Activated T-cell treated with anti-CD3 and anti-CD28 coated beads, Interleukin-2, amount 50 U/mL, for 24 hours (primary cell): ENCODE data around the gene GAS5.

Source experiments
- DNase-seq: peaks from one replicate; pipeline ENCODE4 v3.0.0-alpha.2; 2020
- H3K27ac Mint-ChIP-seq: 2 replicates; pipeline ENCODE4 v1.8.0; 2020; ENCODE audit warnings: mild to moderate bottlenecking, mixed read lengths
- H3K27me3 Mint-ChIP-seq: 2 replicates; pipeline ENCODE4 v1.8.0; 2020; ENCODE audit warnings: mixed read lengths
- H3K36me3 Mint-ChIP-seq: 2 replicates; pipeline ENCODE4 v1.8.0; 2020; ENCODE audit warnings: low read depth, mixed read lengths
- H3K4me1 Mint-ChIP-seq: 2 replicates; pipeline ENCODE4 v1.8.0; 2020; ENCODE audit warnings: low read depth, mixed read lengths
- H3K4me3 Mint-ChIP-seq: 2 replicates; pipeline ENCODE4 v1.8.0; 2020; ENCODE audit warnings: mild to moderate bottlenecking, moderate library complexity, mixed read lengths
- H3K9me3 Mint-ChIP-seq: 2 replicates; pipeline ENCODE4 v1.8.0; 2020; ENCODE audit warnings: mixed read lengths

GAS5 gene

DNA sequence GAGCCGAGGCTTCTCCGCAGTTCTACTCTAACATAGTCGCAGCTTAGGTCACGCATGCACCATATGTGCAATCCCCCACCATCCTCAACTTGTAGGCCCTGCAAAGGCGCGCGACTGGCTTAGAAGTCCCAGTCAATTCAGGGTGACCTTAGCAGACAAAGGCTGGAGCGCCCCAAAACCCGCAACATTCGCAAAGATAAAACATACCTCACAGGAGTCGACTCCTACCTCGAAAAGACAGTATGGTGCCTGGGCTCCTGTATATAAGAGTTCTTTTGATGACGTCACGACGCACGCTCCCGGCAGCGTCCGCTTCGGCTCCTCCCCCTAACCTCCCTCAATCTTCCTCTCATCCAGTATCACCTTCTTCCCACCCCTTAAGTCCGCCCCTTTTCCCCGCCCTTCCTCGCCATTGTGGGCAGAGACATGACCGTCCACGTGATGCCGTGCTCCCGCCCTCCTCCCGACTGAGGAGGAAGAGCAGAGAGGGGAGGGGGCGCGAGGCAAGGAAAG, at the start of gene GAS5:
Gene GAS5, minus strand, starts transcription at position 237 of the 513 bp plus-strand sequence.
- H3K27ac Mint-ChIP-seq: peak within 1 kb of the TSS; percentile 100
- H3K27me3 Mint-ChIP-seq: no peaks in the 10 kb centered on the region
- peaks cover 63% of the 10 kb centered on the region for H3K4me1 Mint-ChIP-seq
- peak within 1 kb of the TSS; percentile 97 for H3K4me3 Mint-ChIP-seq
- DNase-seq: peak; percentile 99
- H3K36me3 Mint-ChIP-seq: peaks cover 74% of the 10 kb centered on the region
- H3K9me3 Mint-ChIP-seq: no peaks in the 10 kb centered on the region

DNA sequence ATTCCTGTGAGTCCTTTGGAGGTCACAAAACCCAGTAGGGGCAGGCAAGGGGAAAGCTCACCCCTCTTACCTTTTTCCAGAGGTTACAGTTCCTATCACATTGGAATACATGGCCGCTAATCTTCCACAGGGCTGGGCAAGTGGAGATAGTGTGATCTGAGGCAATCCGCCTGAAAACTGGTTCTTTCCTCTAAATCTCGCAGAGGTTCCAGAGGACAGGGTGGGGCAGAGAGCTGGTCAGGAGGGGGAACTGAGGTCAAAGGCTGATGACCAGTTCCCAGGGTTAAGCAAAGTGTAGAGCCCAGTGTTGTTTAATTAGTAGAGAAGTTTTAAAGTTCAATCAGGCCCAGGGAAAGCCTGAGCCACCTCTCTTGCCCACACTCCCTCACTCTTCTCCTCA, 49.4 kb upstream of the GAS5 start, which contains the start of gene SERPINC1:
Gene SERPINC1, minus strand, starts transcription at position 179 of the 400 bp plus-strand sequence. Its CDS starts 68 bp downstream, at position 111.
- Mint-ChIP-seq H3K4me1 (no peaks in the 10 kb centered on the region), H3K27ac (no peak within 1 kb of the TSS), H3K36me3 (no peaks in the 10 kb centered on the region), H3K4me3 (no peak within 1 kb of the TSS), H3K27me3 (no peaks in the 10 kb centered on the region), H3K9me3 (no peaks in the 10 kb centered on the region)
- DNase-seq: no peak

DNA sequence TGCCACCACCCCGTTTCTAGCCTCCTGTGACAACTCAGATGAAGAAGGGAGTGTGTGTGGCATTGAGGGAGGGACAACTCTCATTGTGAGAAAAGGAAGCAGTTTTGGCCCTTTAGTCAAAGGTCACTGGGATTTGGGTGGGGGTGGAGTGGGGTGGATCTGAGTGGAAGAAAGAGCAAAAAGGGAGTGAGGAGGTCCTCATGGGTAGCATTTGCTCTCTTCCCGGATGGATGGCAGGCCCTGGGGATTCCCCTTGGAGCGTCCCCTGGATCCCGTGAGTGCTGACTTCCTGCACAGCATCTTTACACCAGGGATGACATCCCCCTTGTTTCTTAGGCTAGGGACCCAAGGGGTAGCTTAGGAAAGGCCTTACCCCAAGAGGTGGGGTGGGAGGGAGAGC, 48.9 kb upstream of the GAS5 start:
- Mint-ChIP-seq H3K9me3 (no peaks in the 10 kb centered on the region), H3K36me3 (no peaks in the 10 kb centered on the region), H3K4me3 (no peak overlapping the region), H3K27me3 (no peaks in the 10 kb centered on the region), H3K27ac (no peak overlapping the region), H3K4me1 (no peaks in the 10 kb centered on the region)
- no peak for DNase-seq

DNA sequence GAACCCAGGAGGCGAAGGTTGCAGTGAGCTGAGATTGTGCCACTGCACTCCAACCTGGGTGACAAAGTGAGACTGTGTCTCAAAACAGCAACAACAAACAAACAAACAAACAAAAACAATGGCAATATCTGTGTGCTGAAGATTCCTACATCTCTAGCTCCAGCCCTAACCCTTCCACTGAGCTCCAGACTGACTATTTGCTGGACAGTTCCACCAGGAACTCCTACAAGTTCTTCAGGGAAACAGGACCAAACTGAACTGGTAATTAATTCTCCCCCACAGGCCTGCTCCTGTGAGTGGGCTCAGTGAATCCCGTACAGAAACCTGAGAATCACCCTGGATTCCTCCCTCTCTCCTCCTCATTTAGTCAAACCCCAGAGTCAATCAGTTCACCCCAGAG, 47.8 kb upstream of the GAS5 start:
- H3K27ac Mint-ChIP-seq: no peak overlapping the region
- no peaks in the 10 kb centered on the region for H3K36me3 Mint-ChIP-seq
- no peak for DNase-seq
- H3K4me1 Mint-ChIP-seq: no peaks in the 10 kb centered on the region
- H3K4me3 Mint-ChIP-seq: no peak overlapping the region
- H3K27me3 Mint-ChIP-seq: no peaks in the 10 kb centered on the region
- no peaks in the 10 kb centered on the region for H3K9me3 Mint-ChIP-seq

DNA sequence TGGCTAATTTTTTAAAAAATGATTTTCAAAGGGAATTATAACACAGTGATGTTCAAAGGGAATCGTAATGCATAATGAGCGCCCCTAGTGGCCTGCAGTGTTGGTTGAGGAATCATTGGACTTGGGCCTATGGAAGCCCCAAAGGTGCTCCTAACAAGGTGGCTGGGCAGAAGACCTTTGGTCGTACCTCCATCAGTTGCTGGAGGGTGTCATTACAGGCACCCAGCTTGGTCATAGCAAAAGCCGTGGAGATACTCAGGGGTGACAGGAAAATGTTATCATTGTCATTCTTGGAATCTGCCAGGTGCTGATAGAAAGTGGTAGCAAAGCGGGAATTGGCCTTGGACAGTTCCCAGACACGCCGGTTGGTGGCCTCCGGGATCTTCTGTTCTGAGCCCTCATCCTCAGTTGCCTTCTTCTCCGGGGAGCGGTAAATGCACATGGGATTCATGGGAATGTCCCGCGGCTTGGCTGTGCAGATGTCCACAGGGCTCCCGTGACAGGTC, 46.6 kb upstream of the GAS5 start:
- Mint-ChIP-seq H3K36me3 (no peaks in the 10 kb centered on the region), H3K9me3 (no peaks in the 10 kb centered on the region), H3K27me3 (no peaks in the 10 kb centered on the region), H3K4me3 (no peak overlapping the region), H3K4me1 (no peaks in the 10 kb centered on the region), H3K27ac (no peak overlapping the region)
- no peak for DNase-seq

DNA sequence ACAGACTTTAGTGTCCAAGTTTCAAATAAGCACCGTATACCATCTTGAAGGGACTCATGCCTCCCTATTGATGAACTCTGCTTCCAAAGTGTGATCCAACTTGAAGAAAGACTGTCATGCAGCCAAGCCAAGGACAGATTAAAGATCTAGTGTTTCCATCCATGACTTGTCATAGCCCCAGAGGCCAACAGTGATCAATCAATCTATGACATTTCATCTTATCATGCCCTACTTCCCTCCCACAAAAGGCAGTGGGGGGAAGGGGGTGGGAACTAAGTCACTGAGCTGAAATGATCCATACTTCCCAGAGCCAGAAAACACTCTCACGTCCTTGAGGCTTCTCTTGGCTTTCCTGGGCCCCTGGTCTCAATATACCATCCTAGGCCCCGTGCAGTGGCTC, 45.3 kb upstream of the GAS5 start:
- no peak overlapping the region for H3K27ac Mint-ChIP-seq
- H3K27me3 Mint-ChIP-seq: no peaks in the 10 kb centered on the region
- no peak for DNase-seq
- H3K4me3 Mint-ChIP-seq: no peak overlapping the region
- no peaks in the 10 kb centered on the region for H3K36me3 Mint-ChIP-seq
- no peaks in the 10 kb centered on the region for H3K4me1 Mint-ChIP-seq
- H3K9me3 Mint-ChIP-seq: no peaks in the 10 kb centered on the region

DNA sequence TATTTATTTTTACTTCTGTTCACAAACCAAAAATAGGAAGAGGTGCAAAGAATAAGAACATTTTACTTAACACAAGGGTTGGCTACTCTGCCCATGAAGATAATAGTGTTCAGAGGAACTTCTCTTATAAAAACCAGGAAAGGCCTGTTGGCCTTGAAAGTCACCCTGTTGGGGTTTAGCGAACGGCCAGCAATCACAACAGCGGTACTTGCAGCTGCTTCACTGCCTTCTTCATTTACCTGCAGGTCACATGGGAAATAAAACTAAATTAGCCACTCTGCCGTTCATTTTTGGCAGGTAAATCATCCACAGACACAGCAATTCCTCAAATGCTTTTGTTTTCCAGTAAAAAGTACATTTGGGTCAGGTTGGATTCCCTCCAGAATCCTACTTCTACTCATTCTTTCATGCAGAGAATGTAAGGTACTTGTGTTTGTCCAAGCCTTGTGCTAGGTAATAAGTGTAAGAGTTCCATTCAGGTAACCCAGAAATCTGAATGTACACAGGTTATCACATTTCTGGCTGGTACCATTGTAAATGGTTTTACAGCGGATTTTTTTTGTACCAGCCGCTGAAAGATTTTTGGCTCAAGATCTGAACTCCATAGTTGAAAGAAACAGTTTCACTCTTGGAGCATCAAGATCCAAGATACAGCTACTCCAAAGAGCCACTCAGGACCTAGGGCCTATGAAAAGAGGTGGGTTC, 36.2 kb upstream of the GAS5 start:
- DNase-seq: no peak
- peaks cover 16% of the 10 kb centered on the region for H3K36me3 Mint-ChIP-seq
- H3K4me3 Mint-ChIP-seq: no peak overlapping the region
- no peaks in the 10 kb centered on the region for H3K27me3 Mint-ChIP-seq
- no peaks in the 10 kb centered on the region for H3K9me3 Mint-ChIP-seq
- H3K4me1 Mint-ChIP-seq: peaks cover 11% of the 10 kb centered on the region
- no peak overlapping the region for H3K27ac Mint-ChIP-seq

DNA sequence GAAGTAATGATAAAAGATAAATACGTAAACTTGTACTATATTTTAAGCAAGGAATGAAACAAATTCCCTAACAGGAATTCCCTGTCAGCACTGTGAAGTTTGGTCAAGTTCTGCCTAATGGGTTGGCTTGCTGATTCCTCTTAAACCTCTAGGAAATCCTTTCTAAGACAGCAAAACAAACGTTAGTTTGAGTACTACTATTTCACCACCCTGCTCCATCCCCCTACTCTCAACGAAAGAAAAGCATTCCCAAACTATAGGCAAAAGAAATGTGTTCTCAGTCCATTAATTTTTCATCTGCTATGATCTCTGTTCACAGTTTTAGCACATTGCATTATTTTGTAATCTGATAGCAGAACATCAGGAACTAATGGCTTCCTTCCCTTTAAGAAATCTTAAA, 33.2 kb upstream of the GAS5 start:
- Mint-ChIP-seq H3K4me3 (no peak overlapping the region), H3K9me3 (no peaks in the 10 kb centered on the region), H3K27ac (no peak overlapping the region), H3K4me1 (peaks cover 11% of the 10 kb centered on the region), H3K27me3 (no peaks in the 10 kb centered on the region), H3K36me3 (peaks cover 23% of the 10 kb centered on the region)
- no peak for DNase-seq

DNA sequence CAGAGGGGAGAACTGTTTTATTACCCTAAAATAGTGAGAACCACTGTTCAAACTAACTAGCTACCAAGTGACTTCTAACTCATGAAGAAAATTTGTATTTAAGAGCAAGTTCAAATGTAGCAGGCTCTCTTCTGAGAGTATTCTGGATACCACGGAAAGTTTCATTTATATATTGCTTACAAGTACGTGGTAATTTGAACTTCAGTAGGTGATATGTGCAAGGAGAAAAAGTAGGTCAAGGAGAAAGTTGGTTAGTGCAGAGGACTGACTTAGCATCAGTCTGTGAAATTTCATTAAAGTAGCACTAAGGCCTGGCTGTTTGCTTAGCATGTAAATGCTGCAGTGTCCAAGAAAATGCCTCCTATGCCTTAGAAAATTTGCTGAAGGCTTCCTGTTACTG, 32.6 kb upstream of the GAS5 start:
- no peaks in the 10 kb centered on the region for H3K9me3 Mint-ChIP-seq
- H3K36me3 Mint-ChIP-seq: peaks cover 27% of the 10 kb centered on the region
- no peaks in the 10 kb centered on the region for H3K27me3 Mint-ChIP-seq
- no peak for DNase-seq
- no peak overlapping the region for H3K27ac Mint-ChIP-seq
- H3K4me3 Mint-ChIP-seq: no peak overlapping the region
- peaks cover 11% of the 10 kb centered on the region for H3K4me1 Mint-ChIP-seq

DNA sequence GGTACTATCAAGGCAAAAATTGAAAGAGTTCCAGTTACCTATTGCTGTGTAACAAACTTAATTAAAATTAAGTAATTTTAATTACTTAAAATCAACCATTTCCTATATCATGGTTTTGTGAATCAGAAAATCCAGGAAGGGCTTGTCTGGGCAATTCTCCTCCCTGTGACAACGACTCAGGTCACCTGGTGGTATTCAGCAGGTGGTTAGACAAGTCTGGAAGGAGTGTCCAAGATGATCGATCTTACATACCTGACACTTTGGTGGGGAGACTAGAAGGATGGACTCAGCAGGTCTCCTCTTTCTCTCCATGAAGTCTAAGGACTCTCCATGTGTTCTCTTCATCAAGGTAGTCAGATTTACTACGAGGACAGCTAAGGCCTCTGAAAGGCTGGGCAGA, 26.4 kb upstream of the GAS5 start:
- no peaks in the 10 kb centered on the region for H3K9me3 Mint-ChIP-seq
- H3K4me1 Mint-ChIP-seq: peaks cover 11% of the 10 kb centered on the region
- no peak overlapping the region for H3K4me3 Mint-ChIP-seq
- H3K27ac Mint-ChIP-seq: no peak overlapping the region
- DNase-seq: no peak
- H3K36me3 Mint-ChIP-seq: peaks cover 49% of the 10 kb centered on the region
- no peaks in the 10 kb centered on the region for H3K27me3 Mint-ChIP-seq

DNA sequence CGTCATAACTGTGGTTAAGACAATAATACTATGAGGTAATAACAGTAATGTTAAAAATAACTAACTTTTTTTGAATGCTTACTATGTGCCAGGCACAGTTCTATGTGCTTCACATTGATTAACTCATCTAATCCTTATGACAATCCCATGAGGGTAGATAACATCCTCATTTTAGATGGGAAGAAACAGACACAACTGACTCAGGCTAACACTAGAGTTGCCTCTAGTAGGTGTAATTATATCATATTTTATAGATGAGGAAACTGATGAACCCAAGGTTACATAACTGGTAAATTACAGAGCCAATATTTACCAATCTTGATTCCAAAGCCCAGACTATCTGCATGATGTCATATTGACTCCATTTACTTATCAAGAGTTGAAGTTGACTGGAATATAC, 25.8 kb upstream of the GAS5 start:
- Mint-ChIP-seq H3K27me3 (no peaks in the 10 kb centered on the region), H3K27ac (no peak overlapping the region), H3K4me3 (no peak overlapping the region), H3K4me1 (peaks cover 11% of the 10 kb centered on the region), H3K36me3 (peaks cover 47% of the 10 kb centered on the region), H3K9me3 (no peaks in the 10 kb centered on the region)
- no peak for DNase-seq

DNA sequence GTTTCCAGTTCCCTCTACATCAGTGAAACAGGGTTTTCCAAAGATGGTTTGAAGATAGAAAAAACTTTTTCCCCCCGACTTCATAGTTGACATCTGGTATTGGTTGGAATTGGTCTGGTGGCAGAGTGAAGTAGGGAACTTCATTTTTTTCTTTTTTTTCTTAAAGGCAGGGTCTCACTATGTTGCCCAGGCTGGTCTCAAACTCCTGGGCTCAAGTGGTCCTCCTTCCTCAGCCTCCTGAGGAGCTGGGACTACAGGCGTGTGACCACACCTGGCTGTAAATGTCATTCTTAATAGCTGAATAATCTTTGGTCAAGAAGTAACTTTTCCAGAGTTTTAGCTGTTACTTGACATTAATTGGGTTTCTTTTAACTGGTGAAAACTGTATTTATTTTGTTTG, 22.1 kb upstream of the GAS5 start:
- Mint-ChIP-seq H3K4me3 (no peak overlapping the region), H3K27ac (no peak overlapping the region), H3K4me1 (peaks cover 33% of the 10 kb centered on the region), H3K9me3 (no peaks in the 10 kb centered on the region), H3K36me3 (peaks cover 69% of the 10 kb centered on the region), H3K27me3 (no peaks in the 10 kb centered on the region)
- DNase-seq: no peak

DNA sequence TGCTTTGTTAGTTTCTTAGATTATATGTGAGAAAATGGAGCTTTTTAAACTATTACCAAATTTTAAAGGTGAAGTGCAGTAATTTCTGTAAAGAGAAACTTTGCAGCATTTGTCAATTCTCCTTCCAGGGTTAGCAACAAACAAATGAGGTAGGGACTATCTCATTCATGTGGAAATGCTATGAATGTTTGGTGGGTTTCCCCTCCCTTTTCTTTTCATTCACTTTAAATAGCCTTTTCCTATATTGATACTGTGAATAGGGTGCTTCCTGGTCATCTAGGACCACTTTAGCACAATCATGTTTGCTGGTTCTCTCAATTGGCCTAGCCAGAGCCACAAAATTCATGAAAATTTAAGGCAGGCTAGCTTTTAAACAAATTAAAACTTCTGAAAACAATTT, 21.0 kb upstream of the GAS5 start:
- no peaks in the 10 kb centered on the region for H3K27me3 Mint-ChIP-seq
- peaks cover 68% of the 10 kb centered on the region for H3K36me3 Mint-ChIP-seq
- H3K27ac Mint-ChIP-seq: no peak overlapping the region
- H3K9me3 Mint-ChIP-seq: no peaks in the 10 kb centered on the region
- H3K4me1 Mint-ChIP-seq: peaks cover 28% of the 10 kb centered on the region
- DNase-seq: no peak
- H3K4me3 Mint-ChIP-seq: no peak overlapping the region

DNA sequence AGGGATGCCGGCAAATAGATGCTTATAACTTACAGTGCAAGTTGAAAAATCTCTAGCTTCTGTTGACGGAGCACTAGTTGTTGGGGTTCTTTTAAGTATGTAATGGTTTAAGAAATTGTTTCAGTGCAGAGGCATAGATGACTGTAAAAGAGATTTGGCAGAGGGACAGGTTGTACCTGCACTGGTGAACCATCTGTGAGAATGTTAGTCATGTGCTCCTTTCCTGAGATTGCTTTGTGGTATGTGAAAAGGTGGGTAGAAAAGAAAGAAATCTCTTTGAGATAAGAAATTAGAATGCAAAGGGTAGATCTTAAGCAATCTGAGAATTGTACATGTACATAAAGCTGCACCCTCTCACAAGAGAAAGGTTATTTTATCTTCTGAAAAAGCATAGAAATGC, 19.8 kb upstream of the GAS5 start:
- Mint-ChIP-seq H3K36me3 (peaks cover 67% of the 10 kb centered on the region), H3K9me3 (no peaks in the 10 kb centered on the region), H3K27ac (peak overlapping the region; percentile 42), H3K27me3 (no peaks in the 10 kb centered on the region), H3K4me3 (no peak overlapping the region), H3K4me1 (peaks cover 28% of the 10 kb centered on the region)
- DNase-seq: no peak

DNA sequence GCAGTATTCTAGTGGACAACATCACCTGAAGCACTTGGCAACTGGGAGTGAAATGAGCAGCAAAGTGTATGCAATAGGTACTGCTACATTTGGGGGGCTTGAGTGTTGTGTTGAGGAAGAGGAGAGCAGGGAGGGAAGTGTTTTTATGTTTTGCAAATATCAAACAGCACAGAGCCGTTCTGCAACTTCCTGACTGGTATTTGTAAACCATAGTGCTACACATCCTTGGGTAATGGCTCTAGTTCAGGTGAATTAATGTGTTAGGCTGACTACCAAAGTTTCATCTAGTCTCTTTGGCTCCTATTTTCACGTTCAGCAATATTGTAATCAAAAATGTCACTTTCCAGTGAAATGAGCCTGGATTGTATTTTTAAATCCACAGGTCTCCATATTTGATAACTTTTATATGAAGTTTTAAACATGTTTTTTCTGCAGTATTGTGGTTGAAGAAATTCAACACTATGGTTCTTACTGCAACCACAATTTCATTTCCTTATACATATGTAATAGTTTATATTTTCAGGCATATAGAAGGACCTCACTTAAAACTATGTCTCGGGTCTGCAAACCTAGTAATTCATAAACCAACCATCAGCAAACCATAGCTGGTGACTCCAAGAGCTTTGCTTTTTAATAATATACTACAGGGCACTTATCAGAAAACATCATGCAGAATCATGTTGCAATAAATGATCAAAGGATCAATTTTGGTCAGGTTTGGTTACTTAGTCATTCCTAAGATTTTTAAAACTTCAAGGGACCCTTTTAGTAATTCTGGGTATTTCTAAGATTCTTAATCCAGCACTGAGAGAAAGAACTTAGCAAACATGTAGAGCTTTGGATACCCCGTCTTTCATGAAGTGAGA, 19.2 kb upstream of the GAS5 start:
- Mint-ChIP-seq H3K27ac (peak overlapping the region; percentile 42), H3K4me1 (peaks cover 28% of the 10 kb centered on the region), H3K36me3 (peaks cover 67% of the 10 kb centered on the region), H3K27me3 (no peaks in the 10 kb centered on the region), H3K9me3 (no peaks in the 10 kb centered on the region), H3K4me3 (no peak overlapping the region)
- no peak for DNase-seq
